MM.1S (cell line): ENCODE data around the gene PATL1.

ENCODE experiments used
- DNase-seq: peaks from one replicate; pipeline ENCODE4 v3.0.0-alpha.2; 2015
- H2AFZ ChIP-seq: fragments of 300-600 bp; sonication (generic); 2 replicates; pipeline ENCODE4 v1.6.0; 2016; ENCODE audit warnings: antibody characterized with exemption, low read length
- H3F3A ChIP-seq: fragments of 300-600 bp; sonication (generic); 2 replicates; pipeline ENCODE4 v1.6.1; 2016; ENCODE audit warnings: mild to moderate bottlenecking, antibody characterized with exemption, low read length, moderate library complexity, mixed read lengths; ENCODE audit not compliant: insufficient read depth
- H3K27ac ChIP-seq: fragments of 300-600 bp; sonication (generic); 2 replicates; pipeline ENCODE4 v1.5.1; 2016; ENCODE audit warnings: mild to moderate bottlenecking, low read length
- H3K27me3 ChIP-seq: fragments of 300-600 bp; sonication (generic); replicated peaks from 2 replicates; pipeline ENCODE4 v1.6.0; 2016; ENCODE audit warnings: low read length; ENCODE audit not compliant: insufficient read depth
- H3K36me3 ChIP-seq: fragments of 300-600 bp; sonication (generic); replicated peaks from 2 replicates; pipeline ENCODE4 v1.6.1; 2016; ENCODE audit warnings: mild to moderate bottlenecking, low read length, mixed read lengths; ENCODE audit not compliant: insufficient read depth
- H3K4me1 ChIP-seq: fragments of 300-600 bp; sonication (generic); 2 replicates; pipeline ENCODE4 v1.6.1; 2016; ENCODE audit warnings: low read length, mixed read lengths
- H3K4me2 ChIP-seq: fragments of 300-600 bp; sonication (generic); 2 replicates; pipeline ENCODE4 v1.6.0; 2016; ENCODE audit warnings: low read depth, low read length
- H3K4me3 ChIP-seq: fragments of 300-600 bp; sonication (generic); 2 replicates; pipeline ENCODE4 v1.5.1; 2016; ENCODE audit warnings: low read length, mixed read lengths
- H3K79me2 ChIP-seq: fragments of 300-600 bp; sonication (generic); 2 replicates; pipeline ENCODE4 v1.6.1; 2016; ENCODE audit warnings: mixed run types, low read length, mixed read lengths
- H3K9ac ChIP-seq: fragments of 300-600 bp; sonication (generic); 2 replicates; pipeline ENCODE4 v1.6.1; 2016; ENCODE audit warnings: low read length, mixed read lengths
- H3K9me2 ChIP-seq: fragments of 300-600 bp; sonication (generic); replicated peaks from 2 replicates; pipeline ENCODE4 v1.6.1; 2016; ENCODE audit warnings: mild to moderate bottlenecking, low read length, mixed read lengths; ENCODE audit not compliant: insufficient read depth
- H3K9me3 ChIP-seq: fragments of 300-600 bp; sonication (generic); replicated peaks from 2 replicates; pipeline ENCODE4 v1.6.1; 2016; ENCODE audit warnings: mild to moderate bottlenecking, low read length, mixed read lengths; ENCODE audit not compliant: insufficient read depth
- H4K20me1 ChIP-seq: fragments of 300-600 bp; sonication (generic); 2 replicates; pipeline ENCODE4 v1.6.1; 2016; ENCODE audit warnings: mild to moderate bottlenecking, low read length, moderate library complexity, mixed read lengths; ENCODE audit not compliant: insufficient read depth
- EZH2 ChIP-seq: fragments of 300-600 bp; sonication (generic); optimal IDR thresholded peaks from 2 replicates; pipeline ENCODE3; 2017; ENCODE audit warnings: low read depth, mild to moderate bottlenecking, antibody characterized with exemption, low read length, mixed read lengths
- EZH2phosphoT487 ChIP-seq: fragments of 300-600 bp; sonication (generic); IDR thresholded peaks from 2 replicates; pipeline ENCODE4 v1.6.1; 2018; ENCODE audit warnings: antibody characterized with exemption, low read length
- TF ChIP-seq, protein P1 (sequence below): fragments of 300-600 bp; sonication (generic); IDR thresholded peaks from 2 replicates; pipeline ENCODE4 v1.5.1; 2016; ENCODE audit warnings: antibody characterized with exemption, low read length, mixed read lengths

The PATL1 gene, protein sequence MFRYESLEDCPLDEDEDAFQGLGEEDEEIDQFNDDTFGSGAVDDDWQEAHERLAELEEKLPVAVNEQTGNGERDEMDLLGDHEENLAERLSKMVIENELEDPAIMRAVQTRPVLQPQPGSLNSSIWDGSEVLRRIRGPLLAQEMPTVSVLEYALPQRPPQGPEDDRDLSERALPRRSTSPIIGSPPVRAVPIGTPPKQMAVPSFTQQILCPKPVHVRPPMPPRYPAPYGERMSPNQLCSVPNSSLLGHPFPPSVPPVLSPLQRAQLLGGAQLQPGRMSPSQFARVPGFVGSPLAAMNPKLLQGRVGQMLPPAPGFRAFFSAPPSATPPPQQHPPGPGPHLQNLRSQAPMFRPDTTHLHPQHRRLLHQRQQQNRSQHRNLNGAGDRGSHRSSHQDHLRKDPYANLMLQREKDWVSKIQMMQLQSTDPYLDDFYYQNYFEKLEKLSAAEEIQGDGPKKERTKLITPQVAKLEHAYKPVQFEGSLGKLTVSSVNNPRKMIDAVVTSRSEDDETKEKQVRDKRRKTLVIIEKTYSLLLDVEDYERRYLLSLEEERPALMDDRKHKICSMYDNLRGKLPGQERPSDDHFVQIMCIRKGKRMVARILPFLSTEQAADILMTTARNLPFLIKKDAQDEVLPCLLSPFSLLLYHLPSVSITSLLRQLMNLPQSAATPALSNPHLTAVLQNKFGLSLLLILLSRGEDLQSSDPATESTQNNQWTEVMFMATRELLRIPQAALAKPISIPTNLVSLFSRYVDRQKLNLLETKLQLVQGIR

DNA sequence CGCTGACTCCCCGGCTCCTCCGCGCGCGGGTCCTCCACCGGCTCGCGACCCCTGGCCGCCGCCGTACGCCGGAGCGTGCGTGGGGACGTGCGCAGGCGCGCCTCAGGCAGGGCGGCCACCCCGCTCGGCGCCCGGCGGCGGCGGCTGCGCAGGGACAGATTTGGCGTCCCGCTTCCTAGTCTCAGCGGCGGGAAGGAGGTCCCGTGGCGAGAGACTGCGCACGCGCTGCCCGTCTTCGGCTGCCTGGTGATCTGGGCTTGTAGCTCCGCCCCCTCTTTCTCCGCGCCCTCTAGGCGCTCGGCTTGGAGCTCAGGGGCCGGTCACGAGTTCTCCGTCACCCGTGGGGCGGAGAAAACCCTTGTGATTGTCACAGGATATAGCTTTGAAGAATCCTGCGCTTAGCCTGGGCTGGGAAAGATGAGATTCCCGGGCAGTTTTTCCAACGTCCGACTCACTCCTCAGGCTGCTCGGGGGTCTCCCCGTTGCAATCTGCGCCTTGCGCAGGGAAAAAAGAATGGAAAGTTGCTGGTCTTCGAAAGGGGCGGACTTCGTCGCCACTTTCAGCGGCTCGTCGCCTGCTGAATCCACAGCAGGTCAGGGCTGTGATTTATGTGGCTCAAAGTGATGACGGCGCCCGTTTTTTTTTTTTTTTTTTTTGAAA, at the start of gene PATL1:
TSS of gene PATL1 (minus strand) at position 88 of the 661 bp plus-strand sequence. CDS start 142 bp downstream, outside the sequence.
- Histone ChIP-seq H3K9me2 (no peaks in the 10 kb centered on the region), H3K4me1 (peaks cover 20% of the 10 kb centered on the region), H3K9me3 (no peaks in the 10 kb centered on the region), H4K20me1 (no peaks in the 10 kb centered on the region), H3K79me2 (peaks cover 41% of the 10 kb centered on the region), H3F3A (no peaks in the 10 kb centered on the region), H3K4me2 (peak within 1 kb of the TSS; percentile 89), H3K36me3 (peaks cover 4% of the 10 kb centered on the region; the same call in 1 of the 2 replicates), H3K27me3 (no peaks in the 10 kb centered on the region), H3K27ac (peak within 1 kb of the TSS; percentile 76; the same call in 1 of the 2 replicates), H2AFZ (peak within 1 kb of the TSS; percentile 85), H3K4me3 (peak within 1 kb of the TSS; percentile 77), H3K9ac (peak within 1 kb of the TSS; percentile 81)
- peak; percentile 98 for DNase-seq
- TF ChIP-seq EZH2phosphoT487, result no peak
- TF ChIP-seq EZH2, result no peak

DNA sequence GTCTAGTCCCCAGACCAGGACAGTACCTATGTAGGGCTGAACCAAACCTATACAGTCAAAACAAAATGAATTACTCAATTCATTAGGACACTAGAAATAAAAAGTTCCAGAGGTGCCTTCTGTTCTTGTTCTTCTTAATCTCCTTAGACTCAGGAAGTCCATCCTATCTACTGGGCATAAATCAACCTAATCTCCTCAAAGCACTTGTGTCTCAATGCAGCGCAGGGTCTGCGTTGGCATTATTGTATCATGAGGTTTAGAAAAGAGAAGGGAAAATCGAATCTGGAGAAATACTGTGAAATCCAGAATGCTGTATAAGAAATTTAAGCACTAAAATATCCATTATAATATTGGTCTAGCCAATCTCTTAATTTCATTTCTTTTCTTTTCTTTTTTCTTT, 47.2 kb upstream of the PATL1 start:
- no peaks in the 10 kb centered on the region for H4K20me1 ChIP-seq
- no peak overlapping the region for H3K4me2 ChIP-seq
- TF ChIP-seq, protein P1, sequence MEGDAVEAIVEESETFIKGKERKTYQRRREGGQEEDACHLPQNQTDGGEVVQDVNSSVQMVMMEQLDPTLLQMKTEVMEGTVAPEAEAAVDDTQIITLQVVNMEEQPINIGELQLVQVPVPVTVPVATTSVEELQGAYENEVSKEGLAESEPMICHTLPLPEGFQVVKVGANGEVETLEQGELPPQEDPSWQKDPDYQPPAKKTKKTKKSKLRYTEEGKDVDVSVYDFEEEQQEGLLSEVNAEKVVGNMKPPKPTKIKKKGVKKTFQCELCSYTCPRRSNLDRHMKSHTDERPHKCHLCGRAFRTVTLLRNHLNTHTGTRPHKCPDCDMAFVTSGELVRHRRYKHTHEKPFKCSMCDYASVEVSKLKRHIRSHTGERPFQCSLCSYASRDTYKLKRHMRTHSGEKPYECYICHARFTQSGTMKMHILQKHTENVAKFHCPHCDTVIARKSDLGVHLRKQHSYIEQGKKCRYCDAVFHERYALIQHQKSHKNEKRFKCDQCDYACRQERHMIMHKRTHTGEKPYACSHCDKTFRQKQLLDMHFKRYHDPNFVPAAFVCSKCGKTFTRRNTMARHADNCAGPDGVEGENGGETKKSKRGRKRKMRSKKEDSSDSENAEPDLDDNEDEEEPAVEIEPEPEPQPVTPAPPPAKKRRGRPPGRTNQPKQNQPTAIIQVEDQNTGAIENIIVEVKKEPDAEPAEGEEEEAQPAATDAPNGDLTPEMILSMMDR, result no peak
- no peak for TF ChIP-seq EZH2
- TF ChIP-seq EZH2phosphoT487, result no peak
- no peak overlapping the region for H3K4me3 ChIP-seq
- no peak overlapping the region for H2AFZ ChIP-seq
- no peaks in the 10 kb centered on the region for H3K36me3 ChIP-seq
- H3K4me1 ChIP-seq, result no peaks in the 10 kb centered on the region
- no peaks in the 10 kb centered on the region for H3F3A ChIP-seq
- H3K9me3 ChIP-seq, result no peaks in the 10 kb centered on the region
- no peak overlapping the region for H3K9ac ChIP-seq
- H3K9me2 ChIP-seq, result no peaks in the 10 kb centered on the region
- H3K27me3 ChIP-seq, result no peaks in the 10 kb centered on the region
- no peak for DNase-seq
- no peaks in the 10 kb centered on the region for H3K79me2 ChIP-seq
- H3K27ac ChIP-seq, result no peak overlapping the region

DNA sequence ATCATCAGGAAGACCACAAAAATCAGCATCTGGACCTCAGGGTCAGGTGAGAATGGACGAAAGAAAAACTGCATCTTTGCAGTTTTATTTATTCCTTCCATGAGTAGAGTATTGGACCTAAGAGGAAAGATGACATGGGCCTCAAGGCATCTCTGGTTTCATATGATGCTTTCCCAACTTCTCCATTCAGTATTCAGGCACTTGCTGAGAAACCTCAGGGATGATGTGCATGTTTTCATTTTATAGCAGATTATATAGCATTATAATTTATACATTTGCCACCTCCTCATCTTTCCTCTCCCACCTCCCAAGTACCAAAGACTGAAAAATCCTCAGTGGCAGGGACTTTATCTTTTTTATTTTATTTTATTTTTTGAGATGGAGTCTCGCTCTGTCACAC, 44.9 kb upstream of the PATL1 start, which contains the start of gene OR10V1:
TSS of gene OR10V1 (minus strand) at position 101 of the 400 bp plus-strand sequence. CDS start at position 101, 0 bp downstream.
- Histone ChIP-seq H3K4me2 (no peak within 1 kb of the TSS), H3F3A (no peaks in the 10 kb centered on the region), H3K27me3 (no peaks in the 10 kb centered on the region), H3K4me3 (no peak within 1 kb of the TSS), H3K9me2 (no peaks in the 10 kb centered on the region), H3K36me3 (no peaks in the 10 kb centered on the region), H3K9ac (no peak within 1 kb of the TSS), H2AFZ (no peak within 1 kb of the TSS), H4K20me1 (no peaks in the 10 kb centered on the region), H3K79me2 (no peaks in the 10 kb centered on the region), H3K4me1 (no peaks in the 10 kb centered on the region), H3K27ac (no peak within 1 kb of the TSS), H3K9me3 (no peaks in the 10 kb centered on the region)
- TF ChIP-seq EZH2phosphoT487 (no peak), EZH2 (no peak)
- TF ChIP-seq, protein P1, result no peak
- no peak for DNase-seq
